OCI-LY3 (cell line): ENCODE data around the gene ADAMTS3.

Experiments
- EZH2phosphoT487 ChIP-seq: fragments of 200-600 bp; shearing (Covaris generic); IDR thresholded peaks from 2 replicates; pipeline ENCODE4 v1.6.1; 2018; ENCODE audit warnings: antibody characterized with exemption, mixed run types, low read depth
- TF ChIP-seq, protein P1 (sequence below): fragments of 200-600, 300-600 bp; sonication (generic); IDR thresholded peaks from 2 replicates; pipeline ENCODE4 v1.5.1; 2014; ENCODE audit warnings: antibody characterized with exemption, low read length, low read depth

DNA sequence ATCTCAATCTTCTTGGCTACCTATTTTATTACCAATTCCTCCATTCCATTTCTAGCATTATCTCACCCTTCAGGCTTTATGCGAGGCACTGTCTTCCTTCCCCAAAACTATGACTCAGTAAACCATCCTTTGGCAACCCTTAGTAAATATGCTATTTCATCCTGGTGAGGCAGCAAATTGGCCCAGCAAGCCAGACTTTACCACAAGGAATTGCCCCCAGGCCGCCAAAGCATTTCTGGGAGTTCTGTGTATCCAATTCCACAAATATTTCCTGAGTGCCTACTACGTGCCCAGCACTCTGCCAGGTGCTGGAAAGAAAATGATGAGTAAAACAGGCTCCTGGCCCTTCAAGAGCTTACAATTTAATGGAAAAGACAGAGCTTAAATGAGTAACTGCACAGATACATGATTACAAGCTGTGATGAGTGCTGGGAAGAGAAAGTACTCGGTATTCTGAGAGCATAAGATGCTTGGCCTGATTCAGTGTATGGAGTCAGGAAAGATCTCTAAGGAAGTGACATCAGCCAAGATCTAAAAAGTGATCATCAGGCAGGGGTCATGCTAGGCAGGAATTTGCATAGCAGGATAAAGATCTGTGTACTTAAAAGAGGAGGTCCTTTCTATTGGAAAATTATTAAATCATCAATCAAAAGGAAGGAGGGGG, 193.8 kb downstream of the ADAMTS3 start:
- TF ChIP-seq, protein P1, sequence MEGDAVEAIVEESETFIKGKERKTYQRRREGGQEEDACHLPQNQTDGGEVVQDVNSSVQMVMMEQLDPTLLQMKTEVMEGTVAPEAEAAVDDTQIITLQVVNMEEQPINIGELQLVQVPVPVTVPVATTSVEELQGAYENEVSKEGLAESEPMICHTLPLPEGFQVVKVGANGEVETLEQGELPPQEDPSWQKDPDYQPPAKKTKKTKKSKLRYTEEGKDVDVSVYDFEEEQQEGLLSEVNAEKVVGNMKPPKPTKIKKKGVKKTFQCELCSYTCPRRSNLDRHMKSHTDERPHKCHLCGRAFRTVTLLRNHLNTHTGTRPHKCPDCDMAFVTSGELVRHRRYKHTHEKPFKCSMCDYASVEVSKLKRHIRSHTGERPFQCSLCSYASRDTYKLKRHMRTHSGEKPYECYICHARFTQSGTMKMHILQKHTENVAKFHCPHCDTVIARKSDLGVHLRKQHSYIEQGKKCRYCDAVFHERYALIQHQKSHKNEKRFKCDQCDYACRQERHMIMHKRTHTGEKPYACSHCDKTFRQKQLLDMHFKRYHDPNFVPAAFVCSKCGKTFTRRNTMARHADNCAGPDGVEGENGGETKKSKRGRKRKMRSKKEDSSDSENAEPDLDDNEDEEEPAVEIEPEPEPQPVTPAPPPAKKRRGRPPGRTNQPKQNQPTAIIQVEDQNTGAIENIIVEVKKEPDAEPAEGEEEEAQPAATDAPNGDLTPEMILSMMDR: no peak
- TF ChIP-seq EZH2phosphoT487: no peak
